Thyroid gland (tissue), 4 donors: ENCODE data around the gene APOC1. TPM values are rescaled to one million over a fixed set of nuclear protein-coding genes. Genes with fewer than 3 reads are reported as not detected.
"Not testable (repeated sequence)": the region's sequence is repeated elsewhere in the genome, so short reads cannot be mapped to it uniquely, and the experiment has no call there.

Experiments used
- DNase-seq, 2 donors: peaks; one replicate each; pipeline ENCODE4 v3.0.0-alpha.2; 2019
- H3K27ac ChIP-seq, 3 donors: fragments of 200-600 bp; sonication (generic); 1 replicate in 2 of 3; 2 replicates in 1 of 3; pipeline ENCODE4 v1.5.1; 2016 to 2019; ENCODE audit warnings: mild to moderate bottlenecking in 1 of 3, moderate library complexity in 1 of 3
- H3K27me3 ChIP-seq: fragments of 200-600 bp; sonication (generic); one replicate; pipeline ENCODE4 v1.5.1; 2019
- H3K36me3 ChIP-seq, 2 donors: fragments of 200-600 bp; sonication (generic); one replicate each; pipeline ENCODE4 v1.5.1; 2016 to 2019
- H3K4me1 ChIP-seq, 2 donors: fragments of 200-600 bp; sonication (generic); one replicate each; pipeline ENCODE4 v1.5.1; 2017 to 2019
- H3K4me3 ChIP-seq, 3 donors: fragments of 200-600 bp; sonication (generic); replicated peaks in 1 of 3; 1 replicate in 2 of 3; 2 replicates in 1 of 3; pipeline ENCODE4 v1.5.1; 2016; ENCODE audit warnings: mild to moderate bottlenecking in 1 of 3
- H3K9me3 ChIP-seq: fragments of 200-600 bp; sonication (generic); one replicate; pipeline ENCODE4 v1.5.1; 2017
- POLR2A ChIP-seq, 2 donors: fragments of 450-650 bp; IDR thresholded peaks; one replicate each; pipeline ENCODE4 v1.6.1; 2017; ENCODE audit warnings: antibody characterized with exemption in 2 of 2, mild to moderate bottlenecking in 2 of 2, moderate library complexity in 1 of 2
- WGBS, 2 donors: methylation state at CpG; one replicate each; pipeline ENCODE4 v1.1.5; 2017; 5-methylcytosine and 5-hydroxymethylcytosine counted together
- intact Hi-C: fragments of 100-400 bp; cut with DNase I; formaldehyde crosslinking; loops from one replicate; pipeline ENCODE4 v1.15.1; 2023
- total RNA-seq, 4 donors: library from RNA; depleted of rRNA; stranded (reverse); fragments of >200 nt; gene quantifications; one replicate each; pipeline ENCODE4 v1.2.3, GENCODE V29; 2016
- TF ChIP-seq, protein P1 (sequence below), 6 experiments: fragments of 200-600 bp in 3 of 6; fragments of 450-650 bp in 3 of 6; sonication (generic) in 3 of 6; IDR thresholded peaks; one replicate each; pipeline ENCODE4 v1.5.1; 2016 to 2019; ENCODE audit warnings: antibody characterized with exemption in 6 of 6, mild to moderate bottlenecking in 2 of 6, inconsistent platforms in 1 of 6, moderate library complexity in 1 of 6

The APOC1 gene
- total RNA-seq, 4 donors from 2014 or later: 4.1 to 113 (median 45.6) TPM

DNA sequence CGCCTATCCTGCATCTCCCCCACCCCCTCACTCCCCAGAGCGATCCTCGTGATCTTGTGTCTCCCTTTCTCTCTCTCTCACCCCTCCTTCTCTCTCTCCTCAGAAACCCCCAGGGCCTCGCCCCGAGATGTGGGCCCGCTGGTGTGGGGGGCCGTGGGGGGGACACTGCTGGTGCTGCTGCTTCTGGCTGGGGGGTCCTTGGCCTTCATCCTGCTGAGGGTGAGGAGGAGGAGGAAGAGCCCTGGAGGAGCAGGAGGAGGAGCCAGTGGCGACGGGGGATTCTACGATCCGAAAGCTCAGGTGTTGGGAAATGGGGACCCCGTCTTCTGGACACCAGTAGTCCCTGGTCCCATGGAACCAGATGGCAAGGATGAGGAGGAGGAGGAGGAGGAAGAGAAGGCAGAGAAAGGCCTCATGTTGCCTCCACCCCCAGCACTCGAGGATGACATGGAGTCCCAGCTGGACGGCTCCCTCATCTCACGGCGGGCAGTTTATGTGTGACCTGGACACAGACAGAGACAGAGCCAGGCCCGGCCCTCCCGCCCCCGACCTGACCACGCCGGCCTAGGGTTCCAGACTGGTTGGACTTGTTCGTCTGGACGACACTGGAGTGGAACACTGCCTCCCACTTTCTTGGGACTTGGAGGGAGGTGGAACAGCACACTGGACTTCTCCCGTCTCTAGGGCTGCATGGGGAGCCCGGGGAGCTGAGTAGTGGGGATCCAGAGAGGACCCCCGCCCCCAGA, 36.1 kb upstream of the APOC1 start:
- DNase-seq: peak; percentile 44 to 54
- no peaks in the 10 kb centered on the region for H3K9me3 ChIP-seq
- peaks cover 0 to 10% of the 10 kb centered on the region in 2 donors for H3K4me1 ChIP-seq
- no peak for TF ChIP-seq POLR2A (IDR thresholded peaks at IDR 0.05)
- TF ChIP-seq, protein P1, sequence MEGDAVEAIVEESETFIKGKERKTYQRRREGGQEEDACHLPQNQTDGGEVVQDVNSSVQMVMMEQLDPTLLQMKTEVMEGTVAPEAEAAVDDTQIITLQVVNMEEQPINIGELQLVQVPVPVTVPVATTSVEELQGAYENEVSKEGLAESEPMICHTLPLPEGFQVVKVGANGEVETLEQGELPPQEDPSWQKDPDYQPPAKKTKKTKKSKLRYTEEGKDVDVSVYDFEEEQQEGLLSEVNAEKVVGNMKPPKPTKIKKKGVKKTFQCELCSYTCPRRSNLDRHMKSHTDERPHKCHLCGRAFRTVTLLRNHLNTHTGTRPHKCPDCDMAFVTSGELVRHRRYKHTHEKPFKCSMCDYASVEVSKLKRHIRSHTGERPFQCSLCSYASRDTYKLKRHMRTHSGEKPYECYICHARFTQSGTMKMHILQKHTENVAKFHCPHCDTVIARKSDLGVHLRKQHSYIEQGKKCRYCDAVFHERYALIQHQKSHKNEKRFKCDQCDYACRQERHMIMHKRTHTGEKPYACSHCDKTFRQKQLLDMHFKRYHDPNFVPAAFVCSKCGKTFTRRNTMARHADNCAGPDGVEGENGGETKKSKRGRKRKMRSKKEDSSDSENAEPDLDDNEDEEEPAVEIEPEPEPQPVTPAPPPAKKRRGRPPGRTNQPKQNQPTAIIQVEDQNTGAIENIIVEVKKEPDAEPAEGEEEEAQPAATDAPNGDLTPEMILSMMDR (IDR thresholded peaks at IDR 0.05): no peak
- 61 to 68% methylated on average over 22 to 24 of the region's 26 CpGs for WGBS, 2 donors
- intact Hi-C loops: no loop called here
- no peak overlapping the region for H3K27ac ChIP-seq
- no peaks in the 10 kb centered on the region for H3K27me3 ChIP-seq
- H3K4me3 ChIP-seq: no peak overlapping the region
- H3K36me3 ChIP-seq: peaks cover 35 to 46% of the 10 kb centered on the region in 2 donors

DNA sequence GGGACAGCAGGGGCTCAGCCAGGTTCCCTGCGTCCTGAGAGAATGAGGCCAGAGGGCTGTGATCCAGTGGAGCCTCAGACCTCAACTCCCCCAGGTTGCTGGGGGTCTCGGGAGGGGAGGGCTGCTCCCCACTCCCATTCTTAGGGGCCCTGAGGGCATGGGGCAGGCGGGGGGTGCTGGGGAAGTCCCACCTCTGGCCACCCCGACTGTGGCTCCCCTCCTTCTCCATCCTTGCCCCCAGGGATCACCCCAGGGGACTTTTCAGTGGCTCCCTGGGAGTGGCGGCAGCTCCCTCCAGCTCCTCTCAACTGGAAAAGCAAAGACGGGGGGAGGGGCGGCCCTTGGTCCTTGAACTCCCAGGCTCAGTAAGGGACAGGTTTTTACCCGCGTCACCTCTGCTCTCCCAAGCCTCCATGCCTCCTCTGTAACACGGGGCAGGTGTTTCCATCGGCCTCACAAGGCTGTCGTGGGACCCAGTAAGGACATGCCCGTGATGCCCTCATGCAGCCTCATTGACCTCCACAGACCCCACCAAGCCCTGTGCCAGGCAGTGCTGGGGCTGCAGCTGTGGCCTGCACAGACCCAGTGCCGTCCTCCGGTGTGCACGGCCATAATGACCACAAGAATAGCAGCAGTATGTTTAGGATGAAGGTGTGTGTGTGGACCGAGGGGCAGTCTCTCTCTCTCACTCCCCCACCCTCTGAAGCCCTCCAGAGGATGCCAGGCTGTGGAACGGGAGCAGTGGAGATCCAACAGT, 34.9 kb upstream of the APOC1 start:
- DNase-seq: peak; percentile 78
- Histone ChIP-seq H3K9me3 (no peaks in the 10 kb centered on the region), H3K4me1 (peaks cover 0 to 10% of the 10 kb centered on the region in 2 donors), H3K36me3 (peaks cover 28 to 35% of the 10 kb centered on the region in 2 donors), H3K27me3 (no peaks in the 10 kb centered on the region), H3K27ac (no peak overlapping the region), H3K4me3 (no peak overlapping the region)
- intact Hi-C loops: no loop called here
- 46 to 63% methylated on average over 4 to 15 of the region's 18 CpGs for WGBS, 2 donors
- TF ChIP-seq, protein P1 (IDR thresholded peaks at IDR 0.05): no peak
- no peak for TF ChIP-seq POLR2A (IDR thresholded peaks at IDR 0.05)

- H3K4me1 ChIP-seq: peaks cover 0 to 10% of the 10 kb centered on the region in 2 donors
- H3K36me3 ChIP-seq: peaks cover 10 to 16% of the 10 kb centered on the region in 2 donors
- H3K9me3 ChIP-seq: no peaks in the 10 kb centered on the region
- no peaks in the 10 kb centered on the region for H3K27me3 ChIP-seq
- 93 to 96% methylated on average over 15 of the region's 15 CpGs for WGBS, 2 donors
- no peak overlapping the region for H3K4me3 ChIP-seq
- DNase-seq: no peak
- intact Hi-C loops: no loop called here
- no peak for TF ChIP-seq POLR2A (IDR thresholded peaks at IDR 0.05)
- TF ChIP-seq, protein P1 (IDR thresholded peaks at IDR 0.05): no peak
- no peak overlapping the region for H3K27ac ChIP-seq
Measured at GRCh38 chr19:44882063-44882462, 32.3 kb upstream of the APOC1 start.

GRCh38 chr19:44882619-44883397, 31.6 kb upstream of the APOC1 start:
- H3K4me1 ChIP-seq, H3K9me3 ChIP-seq, H3K4me3 ChIP-seq, H3K27me3 ChIP-seq, intact Hi-C loops, DNase-seq, H3K27ac ChIP-seq: not testable (repeated sequence)
- 89 to 92% methylated on average over 19 of the region's 19 CpGs for WGBS, 2 donors
- H3K36me3 ChIP-seq: peaks cover 11 to 21% of the 10 kb centered on the region in 2 donors

DNA sequence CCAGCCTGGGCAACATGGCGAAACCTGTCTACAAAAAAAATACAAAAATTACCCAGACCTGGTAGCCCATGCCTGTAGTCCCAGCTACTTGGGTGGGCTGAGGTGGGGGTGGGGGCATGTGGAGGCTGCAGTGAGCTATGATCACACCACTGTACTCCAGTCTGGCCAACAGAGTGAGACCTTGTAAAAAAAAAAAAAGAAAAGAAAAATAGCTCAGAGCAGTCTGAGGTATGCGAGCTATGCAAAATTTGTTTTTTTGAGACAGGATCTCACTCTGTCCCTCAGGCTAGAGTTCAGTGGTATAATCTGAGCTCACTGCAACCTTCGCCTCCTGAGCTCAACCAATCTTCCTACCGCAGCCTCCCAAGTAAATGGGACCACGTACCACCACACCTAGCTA, 30.5 kb upstream of the APOC1 start:
- H3K27ac ChIP-seq: no peak overlapping the region
- DNase-seq: no peak
- peaks cover 0 to 7% of the 10 kb centered on the region in 2 donors for H3K4me1 ChIP-seq
- 88 to 96% methylated on average over 5 of the region's 5 CpGs for WGBS, 2 donors
- TF ChIP-seq, protein P1 (IDR thresholded peaks at IDR 0.05): no peak
- no peak for TF ChIP-seq POLR2A (IDR thresholded peaks at IDR 0.05)
- peaks cover 9 to 21% of the 10 kb centered on the region in 2 donors for H3K36me3 ChIP-seq
- H3K9me3 ChIP-seq: no peaks in the 10 kb centered on the region
- H3K27me3 ChIP-seq: no peaks in the 10 kb centered on the region
- H3K4me3 ChIP-seq: no peak overlapping the region
- intact Hi-C loops: no loop called here
